Liver (tissue), 9 donors: Measurements from ENCODE around the gene ATG9A. TPM values are rescaled to one million over a fixed set of nuclear protein-coding genes. Genes with fewer than 3 reads are reported as not detected.
A peak's percentile ranks its signal among the peaks of the same experiment; 100 is the strongest.

ENCODE experiments used
- DNase-seq: peaks from one replicate; pipeline ENCODE4 v3.0.0-alpha.2; 2017; ENCODE audit warnings: low spot score
- H3K27ac ChIP-seq, 2 donors: one replicate each; pipeline ENCODE4 v1.7.0; 2013; ENCODE audit warnings: inconsistent platforms in 2 of 2, low read length in 2 of 2, control low read depth in 1 of 2, low read depth in 1 of 2, mild to moderate bottlenecking in 1 of 2
- H3K27me3 ChIP-seq, 4 donors: one replicate each; pipeline versions ENCODE4 v1.6.1 to v1.7.0; 2013; ENCODE audit warnings: low read length in 3 of 4, inconsistent platforms in 1 of 4, mild to moderate bottlenecking in 1 of 4, moderate library complexity in 1 of 4; ENCODE audit not compliant: control insufficient read depth in 4 of 4, insufficient read depth in 4 of 4
- H3K36me3 ChIP-seq, 4 donors: one replicate each; pipeline versions ENCODE4 v1.6.1 to v1.7.0; 2013; ENCODE audit warnings: low read length in 3 of 4, mild to moderate bottlenecking in 3 of 4, low read depth in 1 of 4, moderate library complexity in 1 of 4; ENCODE audit not compliant: control insufficient read depth in 4 of 4, insufficient read depth in 3 of 4
- H3K4me1 ChIP-seq, 4 donors: one replicate each; pipeline versions ENCODE4 v1.6.1 to v1.7.0; 2013; ENCODE audit warnings: low read length in 3 of 4, mild to moderate bottlenecking in 3 of 4, moderate library complexity in 1 of 4; ENCODE audit not compliant: control insufficient read depth in 4 of 4, insufficient read depth in 4 of 4
- H3K4me3 ChIP-seq, 3 donors: one replicate each; pipeline versions ENCODE4 v1.6.1 to v1.7.0; 2013; ENCODE audit warnings: low read length in 3 of 3, control low read depth in 1 of 3, low read depth in 1 of 3, mild to moderate bottlenecking in 1 of 3
- H3K9ac ChIP-seq, 2 donors: one replicate each; pipeline ENCODE4 v1.7.0; 2013; ENCODE audit warnings: low read length in 2 of 2, mild to moderate bottlenecking in 2 of 2, moderate library complexity in 2 of 2, control low read depth in 1 of 2, low read depth in 1 of 2
- H3K9me3 ChIP-seq, 4 donors: one replicate each; pipeline versions ENCODE4 v1.6.1 to v1.7.0; 2013; ENCODE audit warnings: low read length in 3 of 4; ENCODE audit not compliant: control insufficient read depth in 4 of 4
- ATF3 ChIP-seq: IDR thresholded peaks from 2 replicates; pipeline ENCODE4 v1.6.1; 2016; ENCODE audit warnings: antibody characterized with exemption
- CTCF ChIP-seq: fragments of 150-350 bp; IDR thresholded peaks from 2 replicates; pipeline ENCODE4 v1.5.1; 2017; ENCODE audit warnings: improper control_type of control experiment, low read depth, low read length; ENCODE audit not compliant: missing input control
- EGR1 ChIP-seq, 2 donors: IDR thresholded peaks; 2 replicates each; pipeline ENCODE4 v1.6.1; 2016 to 2018; ENCODE audit warnings: antibody characterized with exemption in 2 of 2, low read depth in 2 of 2
- FOXA1 ChIP-seq: IDR thresholded peaks from 2 replicates; pipeline ENCODE4 v1.6.1; 2016; ENCODE audit warnings: antibody characterized with exemption
- FOXA2 ChIP-seq: IDR thresholded peaks from 2 replicates; pipeline ENCODE4 v1.6.1; 2016; ENCODE audit warnings: antibody characterized with exemption
- GABPA ChIP-seq, 2 donors: IDR thresholded peaks in 1 of 2; conservative IDR thresholded peaks in 1 of 2; 2 replicates each; pipeline ENCODE4 v1.6.1; 2016; ENCODE audit warnings: antibody characterized with exemption in 2 of 2, mild to moderate bottlenecking in 1 of 2, moderate library complexity in 1 of 2
- HNF4A ChIP-seq, 2 donors: conservative IDR thresholded peaks; 2 replicates each; pipeline ENCODE4 v1.6.1; 2016; ENCODE audit warnings: antibody characterized with exemption in 2 of 2, mild to moderate bottlenecking in 2 of 2
- HNF4G ChIP-seq: IDR thresholded peaks from 2 replicates; pipeline ENCODE4 v1.6.1; 2016; ENCODE audit warnings: antibody characterized with exemption
- JUND ChIP-seq, 2 donors: IDR thresholded peaks; 2 replicates each; pipeline ENCODE4 v1.6.1; 2016; ENCODE audit warnings: antibody characterized with exemption in 2 of 2
- MAX ChIP-seq: IDR thresholded peaks from 2 replicates; pipeline ENCODE4 v1.6.1; 2016; ENCODE audit warnings: antibody characterized with exemption
- NR2F2 ChIP-seq: IDR thresholded peaks from 2 replicates; pipeline ENCODE4 v1.6.1; 2016; ENCODE audit warnings: antibody characterized with exemption
- RAD21 ChIP-seq, 2 donors: IDR thresholded peaks; 2 replicates each; pipeline ENCODE4 v1.6.1; 2016; ENCODE audit warnings: antibody characterized with exemption in 2 of 2, mild to moderate bottlenecking in 2 of 2
- REST ChIP-seq: IDR thresholded peaks from 2 replicates; pipeline ENCODE4 v1.6.1; 2016; ENCODE audit warnings: antibody characterized with exemption, mild to moderate bottlenecking
- RXRA ChIP-seq, 2 donors: IDR thresholded peaks; 2 replicates each; pipeline ENCODE4 v1.6.1; 2017 to 2018; ENCODE audit warnings: antibody characterized with exemption in 2 of 2, mild to moderate bottlenecking in 1 of 2
- SP1 ChIP-seq: IDR thresholded peaks from 2 replicates; pipeline ENCODE4 v1.6.1; 2018; ENCODE audit warnings: antibody characterized with exemption, mild to moderate bottlenecking
- TAF1 ChIP-seq: conservative IDR thresholded peaks from 2 replicates; pipeline ENCODE4 v1.6.1; 2016; ENCODE audit warnings: antibody characterized with exemption, mild to moderate bottlenecking
- YY1 ChIP-seq: IDR thresholded peaks from 2 replicates; pipeline ENCODE4 v1.6.1; 2016; ENCODE audit warnings: antibody characterized with exemption, mild to moderate bottlenecking
- ZBTB33 ChIP-seq: IDR thresholded peaks from 2 replicates; pipeline ENCODE4 v1.6.1; 2016; ENCODE audit warnings: antibody characterized with exemption
- WGBS: extraction: QIAGEN DNeasy Blood & Tissue Kit; methylation state at CpG from one replicate; pipeline ENCODE4 v1.1.7; 2013; 5-methylcytosine and 5-hydroxymethylcytosine counted together
- polyA plus RNA-seq, 2 donors: library from polyadenylated mRNA; stranded (reverse) in 1 of 2; unstranded in 1 of 2; fragments of 200-250 nt in 1 of 2; fragments of >200 nt in 1 of 2; fragmentation: Nextera tagmentation in 1 of 2; extraction: Ambion mirVana in 1 of 2; gene quantifications; one replicate each; pipeline versions ENCODE4 v1.2.1 to v1.2.3, GENCODE V29; 2013 to 2015
- total RNA-seq, 2 donors: library from RNA; depleted of rRNA; stranded (reverse); fragments of >200 nt; gene quantifications; one replicate each; pipeline ENCODE4 v1.2.3, GENCODE V29; 2014
- donor health status: healthy.
- donor health status: healthy.
- donor health status: healthy.
- donor health status: healthy.
- donor health status: healthy.

The ATG9A gene
- total and polyA plus RNA-seq, 4 donors = 24.3 to 68.1 (median 37.9) TPM

GRCh38 chr2:219253753-219254589 lies 24.5 kb upstream of the ATG9A start, which contains the start of gene TUBA4A:
Gene TUBA4A (minus strand): TSS chr2:219253918. CDS start chr2:219253858, 60 bp downstream.
- no peaks in the 10 kb centered on the region for H3K9me3 ChIP-seq

More at GRCh38 chr2:219253753-219254589, 24.5 kb upstream of the ATG9A start, which contains the start of gene TUBA4A:
- Histone ChIP-seq H3K27me3 (no peaks in the 10 kb centered on the region), H3K4me1 (peaks cover 13 to 41% (median 29%) of the 10 kb centered on the region in 4 donors), H3K9ac (peak within 1 kb of the TSS; percentile 65 to 83), H3K4me3 (peak within 1 kb of the TSS; percentile 63 to 86 (median 64)), H3K27ac (peak within 1 kb of the TSS; percentile 65 to 79), H3K36me3 (peaks cover 0 to 3% (median 0%) of the 10 kb centered on the region in 4 donors)
- peak; percentile 88 for DNase-seq
- WGBS = under 1% methylated on average over 76 of the region's 76 CpGs
- TF ChIP-seq FOXA2 = no peak
- peak; percentile 29 to 33 for TF ChIP-seq RAD21 (IDR thresholded peaks at IDR 0.05)
- peak; percentile 61 for TF ChIP-seq SP1
- TF ChIP-seq ATF3 = no peak
- TF ChIP-seq ZBTB33 = no peak
- no peak for TF ChIP-seq GABPA (IDR thresholded peaks at IDR 0.05 in 1 of 2, conservative IDR thresholded peaks at IDR 0.05 in 1 of 2)
- peak; percentile 93 for TF ChIP-seq REST
- TF ChIP-seq JUND (IDR thresholded peaks at IDR 0.05) = no peak
- no peak for TF ChIP-seq HNF4A (conservative IDR thresholded peaks at IDR 0.05)
- TF ChIP-seq RXRA (IDR thresholded peaks at IDR 0.05) = no peak
- TF ChIP-seq YY1 = peak; percentile 54
- TF ChIP-seq CTCF = peak; percentile 8
- TF ChIP-seq TAF1 = peak; percentile 82
- TF ChIP-seq EGR1 (IDR thresholded peaks at IDR 0.05; ENCODE audit: low read depth in 2 of 2) = no peak
- no peak for TF ChIP-seq MAX
- no peak for TF ChIP-seq HNF4G
- TF ChIP-seq FOXA1 = no peak
- TF ChIP-seq NR2F2 = no peak
